H9 (cell line): Measurements from ENCODE around the gene ANKMY1. TPM values are rescaled to one million over a fixed set of nuclear protein-coding genes. Genes with fewer than 3 reads are reported as not detected.

Source experiments
- DNase-seq: peaks from one replicate; pipeline ENCODE4 v3.0.0-alpha.2; 2017
- H2AFZ ChIP-seq: one replicate; pipeline ENCODE4 v1.6.1; 2013; ENCODE audit warnings: mild to moderate bottlenecking, low read length, control low read depth, moderate library complexity
- H2AK5ac ChIP-seq: 2 replicates; pipeline ENCODE4 v1.6.1; 2013; ENCODE audit warnings: low read length, control low read depth, mixed read lengths; ENCODE audit not compliant: insufficient read length
- H2BK120ac ChIP-seq: one replicate; pipeline ENCODE4 v1.6.1; 2013; ENCODE audit warnings: low read depth, mild to moderate bottlenecking, low read length, control low read depth, inconsistent platforms; ENCODE audit not compliant: poor library complexity, severe bottlenecking
- H2BK12ac ChIP-seq: 2 replicates; pipeline ENCODE4 v1.6.1; 2013; ENCODE audit warnings: low read length, control low read depth, mixed read lengths, low read depth; ENCODE audit not compliant: insufficient read length
- H2BK15ac ChIP-seq: 2 replicates; pipeline ENCODE4 v1.6.1; 2013; ENCODE audit warnings: low read depth, low read length, control low read depth
- H2BK20ac ChIP-seq: one replicate; pipeline ENCODE4 v1.6.1; 2013; ENCODE audit warnings: low read depth, mild to moderate bottlenecking, low read length, control low read depth, inconsistent platforms; ENCODE audit not compliant: poor library complexity, severe bottlenecking
- H2BK5ac ChIP-seq: 2 replicates; pipeline ENCODE4 v1.6.1; 2013; ENCODE audit warnings: low read length, control low read depth, mixed read lengths; ENCODE audit not compliant: insufficient read length
- H3K14ac ChIP-seq: 2 replicates; pipeline ENCODE4 v1.6.1; 2013; ENCODE audit warnings: low read length, control low read depth; ENCODE audit not compliant: insufficient read depth
- H3K18ac ChIP-seq: 2 replicates; pipeline ENCODE4 v1.6.1; 2013; ENCODE audit warnings: low read depth, mild to moderate bottlenecking, mixed read lengths, low read length, control low read depth; ENCODE audit not compliant: insufficient read length
- H3K23ac ChIP-seq: 2 replicates; pipeline ENCODE4 v1.6.1; 2013; ENCODE audit warnings: low read length, control low read depth, mixed read lengths, low read depth; ENCODE audit not compliant: insufficient read length
- H3K23me2 ChIP-seq: 2 replicates; pipeline ENCODE4 v1.6.1; 2013; ENCODE audit warnings: low read depth, mild to moderate bottlenecking, mixed read lengths, low read length, control low read depth; ENCODE audit not compliant: insufficient read length, poor library complexity, severe bottlenecking
- H3K27ac ChIP-seq: 2 replicates; pipeline ENCODE4 v1.5.1; 2013; ENCODE audit warnings: low read length, control low read depth, mixed read lengths, low read depth; ENCODE audit not compliant: insufficient read length
- H3K27me3 ChIP-seq: 2 replicates; pipeline ENCODE4 v1.6.1; 2013; ENCODE audit warnings: low read length, control low read depth, inconsistent platforms; ENCODE audit not compliant: insufficient read depth
- H3K4ac ChIP-seq: 2 replicates; pipeline ENCODE4 v1.6.1; 2013; ENCODE audit warnings: low read depth, mild to moderate bottlenecking, control low read depth, inconsistent platforms, low read length, moderate library complexity
- H3K4me1 ChIP-seq: 2 replicates; pipeline ENCODE4 v1.6.1; 2013; ENCODE audit warnings: low read length, control low read depth, inconsistent platforms; ENCODE audit not compliant: insufficient read depth
- H3K4me2 ChIP-seq: 2 replicates; pipeline ENCODE4 v1.6.1; 2013; ENCODE audit warnings: low read length, control low read depth, mixed read lengths; ENCODE audit not compliant: insufficient read length, insufficient read depth
- H3K56ac ChIP-seq: 2 replicates; pipeline ENCODE4 v1.6.1; 2013; ENCODE audit warnings: low read depth, mild to moderate bottlenecking, mixed read lengths, low read length, control low read depth; ENCODE audit not compliant: insufficient read length
- H3K79me1 ChIP-seq: 2 replicates; pipeline ENCODE4 v1.6.1; 2013; ENCODE audit warnings: low read depth, mild to moderate bottlenecking, moderate library complexity, low read length, control low read depth, inconsistent platforms; ENCODE audit not compliant: insufficient read depth, poor library complexity, severe bottlenecking
- H3K79me2 ChIP-seq: 2 replicates; pipeline ENCODE4 v1.6.1; 2013; ENCODE audit warnings: low read length, control low read depth, inconsistent platforms; ENCODE audit not compliant: insufficient read depth
- H3K9ac ChIP-seq: 2 replicates; pipeline ENCODE4 v1.6.1; 2013; ENCODE audit warnings: low read length, control low read depth, mixed read lengths; ENCODE audit not compliant: insufficient read length; ENCODE audit errors: extremely low read depth
- H3K9me3 ChIP-seq: one replicate; pipeline ENCODE4 v1.6.1; 2013; ENCODE audit warnings: low read depth, low read length, inconsistent platforms; ENCODE audit not compliant: control insufficient read depth
- H3T11ph ChIP-seq: one replicate; pipeline ENCODE4 v1.6.1; 2013; ENCODE audit warnings: mild to moderate bottlenecking, low read length, control low read depth, inconsistent platforms
- H4K20me1 ChIP-seq: one replicate; pipeline ENCODE4 v1.6.1; 2013; ENCODE audit not compliant: control insufficient read depth, insufficient read length, insufficient read depth
- H4K5ac ChIP-seq: 2 replicates; pipeline ENCODE4 v1.6.1; 2013; ENCODE audit warnings: low read depth, mild to moderate bottlenecking, mixed read lengths, low read length, control low read depth; ENCODE audit not compliant: insufficient read length
- H4K8ac ChIP-seq: replicated peaks from 2 replicates; pipeline ENCODE4 v1.6.1; 2013; ENCODE audit warnings: low read length, control low read depth, mixed read lengths, low read depth; ENCODE audit not compliant: insufficient read length
- H4K91ac ChIP-seq: 2 replicates; pipeline ENCODE4 v1.6.1; 2013; ENCODE audit warnings: low read depth, mild to moderate bottlenecking, moderate library complexity, mixed read lengths, low read length, control low read depth; ENCODE audit not compliant: insufficient read length
- H3K27ac Mint-ChIP-seq, 3 experiments: 2 replicates in 2 of 3; 3 replicates in 1 of 3; pipeline ENCODE4 v1.8.0; 2020 to 2021; ENCODE audit warnings: mixed read lengths in 3 of 3, mild to moderate bottlenecking in 1 of 3, moderate library complexity in 1 of 3
- H3K27me3 Mint-ChIP-seq: 2 replicates; pipeline ENCODE4 v1.8.0; 2021; ENCODE audit warnings: low read depth, mild to moderate bottlenecking, moderate library complexity, mixed read lengths
- H3K36me3 Mint-ChIP-seq, 3 experiments: 2 replicates in 2 of 3; 3 replicates in 1 of 3; pipeline ENCODE4 v1.8.0; 2020 to 2021; ENCODE audit warnings: low read depth in 3 of 3, mixed read lengths in 3 of 3; ENCODE audit not compliant: insufficient read depth in 1 of 3
- H3K4me1 Mint-ChIP-seq, 2 experiments: 2 replicates each; pipeline ENCODE4 v1.8.0; 2020; ENCODE audit warnings: mixed read lengths in 2 of 2
- H3K4me3 Mint-ChIP-seq, 2 experiments: 2 replicates in 1 of 2; 3 replicates in 1 of 2; pipeline ENCODE4 v1.8.0; 2020 to 2021; ENCODE audit warnings: mild to moderate bottlenecking in 2 of 2, mixed read lengths in 2 of 2, moderate library complexity in 1 of 2
- H3K9me3 Mint-ChIP-seq, 2 experiments: 2 replicates in 1 of 2; 3 replicates in 1 of 2; pipeline ENCODE4 v1.8.0; 2020; ENCODE audit warnings: mild to moderate bottlenecking in 2 of 2, mixed read lengths in 2 of 2, moderate library complexity in 1 of 2
- CTCF ChIP-seq: fragments of 200-600 bp; sonication (generic); conservative IDR thresholded peaks from 3 replicates; pipeline ENCODE4 v1.8.0; 2021; ENCODE audit warnings: antibody characterized with exemption, mild to moderate bottlenecking
- WGBS: extraction: QIAGEN DNeasy Blood & Tissue Kit; methylation state at CpG from one replicate; pipeline ENCODE4 v1.1.7; 2013; ENCODE audit warnings: missing lambda C conversion rate, low lambda C conversion rate, mixed read lengths; ENCODE audit not compliant: insufficient read length; ENCODE audit errors: extremely low coverage; 5-methylcytosine and 5-hydroxymethylcytosine counted together
- total RNA-seq: library from RNA; stranded (reverse); gene quantifications from 2 replicates; pipeline ENCODE4 v1.2.1, GENCODE V29; 2021

Gene ANKMY1
- total RNA-seq, 1 experiment from 2014 or later = 13.7 TPM

GRCh38 chr2:240573516-240574385 lies 16.0 kb upstream of the ANKMY1 start:
- H2BK20ac ChIP-seq = no peak overlapping the region
- H4K91ac ChIP-seq = no peak overlapping the region
- H2AFZ ChIP-seq = no peak overlapping the region
- no peak overlapping the region for H3K18ac ChIP-seq
- no peaks in the 10 kb centered on the region for H3K79me1 ChIP-seq
- no peak overlapping the region for H2BK5ac ChIP-seq
- peaks cover 9% of the 10 kb centered on the region for H3K27me3 Mint-ChIP-seq
- DNase-seq = no peak
- H3K9ac ChIP-seq = no peak overlapping the region
- H3K23me2 ChIP-seq = peaks cover 6% of the 10 kb centered on the region
- H3K36me3 Mint-ChIP-seq = no peaks in the 10 kb centered on the region
- peaks cover 8% of the 10 kb centered on the region for H3K27me3 ChIP-seq
- TF ChIP-seq CTCF = no peak
- no peak overlapping the region for H3K23ac ChIP-seq
- no peak overlapping the region for H2BK15ac ChIP-seq
- H3K9me3 ChIP-seq = no peaks in the 10 kb centered on the region
- no peak overlapping the region for H4K5ac ChIP-seq
- no CpG with 5 or more reads among the region's 37 CpGs for WGBS
- no peak overlapping the region for H3K4me2 ChIP-seq
- no peak overlapping the region for H3K14ac ChIP-seq
- H3K9me3 Mint-ChIP-seq = no peaks in the 10 kb centered on the region
- no peak overlapping the region for H3K27ac Mint-ChIP-seq
- H3T11ph ChIP-seq = no peak overlapping the region
- H3K56ac ChIP-seq = no peak overlapping the region
- no peak overlapping the region for H3K4me3 Mint-ChIP-seq
- H3K27ac ChIP-seq = no peak overlapping the region
- H2AK5ac ChIP-seq = no peak overlapping the region
- no peaks in the 10 kb centered on the region for H4K20me1 ChIP-seq
- no peak overlapping the region for H2BK120ac ChIP-seq
- peaks cover 0 to 3% of the 10 kb centered on the region in 2 experiments; a peak in 2 of 4 replicates for H3K4me1 Mint-ChIP-seq
- no peak overlapping the region for H2BK12ac ChIP-seq
- H3K4me1 ChIP-seq = peaks cover 2% of the 10 kb centered on the region; the same call in 1 of the 2 replicates
- no peaks in the 10 kb centered on the region; the same call in 1 of the 2 replicates for H3K79me2 ChIP-seq
- H3K4ac ChIP-seq = no peak overlapping the region
- no peak overlapping the region for H4K8ac ChIP-seq
